GM19035 (cell line): ENCODE results near the gene BAAT.
A peak's percentile ranks its signal among the peaks of the same experiment; 100 is the strongest.

Source experiments
- ATAC-seq: cut with Tn5 transposase; IDR thresholded peaks from one replicate; pipeline ENCODE4 v1.9.1; 2021; ENCODE audit not compliant: unreplicated experiment

Gene BAAT

GRCh38 chr9:101398930-101399642 is 14.3 kb upstream of the BAAT start:
- peak; percentile 12 for ATAC-seq

GRCh38 chr9:101398068-101398929 is 13.5 kb upstream of the BAAT start, which contains the start of the genes MRPL50 and ZNF189:
Gene MRPL50 (minus strand): TSS chr9:101398618. CDS start chr9:101398592, 26 bp downstream.
Gene ZNF189 (plus strand): TSS chr9:101398851. CDS start chr9:101399157, 306 bp downstream.
- ATAC-seq, result peak; percentile 98

GRCh38 chr9:101397746-101398067 is 12.9 kb upstream of the BAAT start:
- no peak for ATAC-seq

GRCh38 chr9:101394687-101395086 is 9.9 kb upstream of the BAAT start:
- ATAC-seq, result no peak

- no peak for ATAC-seq
Observed at GRCh38 chr9:101393135-101393534, 8.3 kb upstream of the BAAT start.

GRCh38 chr9:101388507-101388993 is 3.7 kb upstream of the BAAT start:
- no peak for ATAC-seq

- ATAC-seq, result peak; percentile 77
Observed at GRCh38 chr9:101387871-101388506, 3.2 kb upstream of the BAAT start.

GRCh38 chr9:101383361-101383760 is 1.4 kb downstream of the BAAT start:
- ATAC-seq, result no peak

GRCh38 chr9:101381833-101382342 is 2.9 kb downstream of the BAAT start:
- no peak for ATAC-seq

- ATAC-seq, result no peak
Observed at GRCh38 chr9:101381118-101381517, 3.7 kb downstream of the BAAT start.

- no peak for ATAC-seq
Observed at GRCh38 chr9:101380295-101380694, 4.5 kb downstream of the BAAT start.

GRCh38 chr9:101376111-101376848 is 8.5 kb downstream of the BAAT start:
- ATAC-seq, result no peak

GRCh38 chr9:101375546-101375945 is 9.3 kb downstream of the BAAT start:
- ATAC-seq, result no peak

- ATAC-seq, result no peak
Observed at GRCh38 chr9:101372327-101373118, 12.3 kb downstream of the BAAT start.

GRCh38 chr9:101371813-101372212 is 13.0 kb downstream of the BAAT start:
- ATAC-seq, result no peak

- ATAC-seq, result no peak
Observed at GRCh38 chr9:101369884-101370531, 14.8 kb downstream of the BAAT start.

- ATAC-seq, result no peak
Observed at GRCh38 chr9:101369286-101369685, 15.5 kb downstream of the BAAT start.

- ATAC-seq, result no peak
Observed at GRCh38 chr9:101367323-101367722, 17.5 kb downstream of the BAAT start.

GRCh38 chr9:101366038-101366756 is 18.6 kb downstream of the BAAT start:
- ATAC-seq, result no peak
